Amygdala (tissue), 56 donors: Measurements from ENCODE around the gene NQO2.
A peak's percentile ranks its signal among the peaks of the same experiment; 100 is the strongest.
"Not testable (repeated sequence)": the region's sequence is repeated elsewhere in the genome, so short reads cannot be mapped to it uniquely, and the experiment has no call there.

Experiments
- DNase-seq, 56 donors: peaks; one replicate each; lab custom pipeline; 2025; lab: John Stamatoyannopoulos, UW

Gene NQO2

DNA sequence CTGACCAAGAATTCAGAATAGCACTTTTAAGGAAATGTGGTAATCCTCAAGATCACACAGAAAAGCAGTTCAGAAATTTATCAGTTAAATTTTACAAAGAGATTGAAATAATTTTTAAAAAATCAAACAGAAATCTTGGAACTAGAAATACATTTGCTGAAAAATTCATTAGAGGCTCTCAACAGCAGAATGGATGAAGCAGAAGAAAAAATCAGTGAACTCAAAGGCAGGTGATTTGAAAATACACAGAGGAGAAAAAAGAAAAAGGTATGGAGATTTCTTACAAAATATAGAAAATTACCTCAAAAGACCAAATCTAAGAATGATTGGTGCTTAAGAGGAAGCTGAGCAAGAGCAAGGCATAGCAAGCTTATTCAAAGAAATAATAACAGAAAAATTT lies 11.5 kb downstream of the NQO2 start:
- no peak for DNase-seq

DNA sequence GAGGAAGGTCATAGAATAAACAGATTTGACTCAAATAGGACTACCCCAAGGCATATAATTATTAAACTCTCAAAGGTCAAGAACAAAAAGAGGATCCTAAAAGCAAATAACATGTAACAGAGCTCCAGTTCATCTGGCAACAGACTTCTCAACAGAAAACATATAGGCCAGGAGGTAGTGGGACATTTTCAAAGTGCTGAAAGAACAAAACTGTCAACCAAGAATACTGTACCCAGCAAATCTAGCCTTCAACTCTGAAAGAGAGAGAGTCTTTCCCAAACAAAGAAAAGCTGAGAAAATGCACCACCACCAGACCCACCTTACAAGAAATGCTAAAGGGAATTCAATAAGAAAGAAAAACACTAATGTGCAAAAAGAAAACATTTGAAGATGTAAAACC lies 11.9 kb downstream of the NQO2 start:
- no peak for DNase-seq

DNA sequence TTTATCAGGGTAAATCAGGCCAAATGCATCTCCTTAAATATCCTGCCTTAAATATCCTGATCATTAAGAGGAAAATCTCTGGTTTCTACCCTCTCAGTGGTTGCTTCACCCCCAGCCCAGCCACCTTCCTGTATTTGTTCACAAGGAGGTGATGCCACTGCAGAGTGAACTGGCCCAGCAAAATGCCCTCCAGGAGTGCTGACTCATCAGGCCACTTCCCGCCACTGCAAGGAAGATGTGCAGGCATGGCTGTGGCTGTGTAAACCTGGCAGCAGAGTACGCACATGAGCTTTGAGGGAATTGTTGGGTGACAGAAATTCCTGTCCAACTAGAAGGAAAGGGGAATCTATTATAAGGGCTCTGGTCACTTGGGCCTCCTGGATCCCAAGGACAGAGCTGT lies 13.8 kb downstream of the NQO2 start:
- DNase-seq, result no peak

DNA sequence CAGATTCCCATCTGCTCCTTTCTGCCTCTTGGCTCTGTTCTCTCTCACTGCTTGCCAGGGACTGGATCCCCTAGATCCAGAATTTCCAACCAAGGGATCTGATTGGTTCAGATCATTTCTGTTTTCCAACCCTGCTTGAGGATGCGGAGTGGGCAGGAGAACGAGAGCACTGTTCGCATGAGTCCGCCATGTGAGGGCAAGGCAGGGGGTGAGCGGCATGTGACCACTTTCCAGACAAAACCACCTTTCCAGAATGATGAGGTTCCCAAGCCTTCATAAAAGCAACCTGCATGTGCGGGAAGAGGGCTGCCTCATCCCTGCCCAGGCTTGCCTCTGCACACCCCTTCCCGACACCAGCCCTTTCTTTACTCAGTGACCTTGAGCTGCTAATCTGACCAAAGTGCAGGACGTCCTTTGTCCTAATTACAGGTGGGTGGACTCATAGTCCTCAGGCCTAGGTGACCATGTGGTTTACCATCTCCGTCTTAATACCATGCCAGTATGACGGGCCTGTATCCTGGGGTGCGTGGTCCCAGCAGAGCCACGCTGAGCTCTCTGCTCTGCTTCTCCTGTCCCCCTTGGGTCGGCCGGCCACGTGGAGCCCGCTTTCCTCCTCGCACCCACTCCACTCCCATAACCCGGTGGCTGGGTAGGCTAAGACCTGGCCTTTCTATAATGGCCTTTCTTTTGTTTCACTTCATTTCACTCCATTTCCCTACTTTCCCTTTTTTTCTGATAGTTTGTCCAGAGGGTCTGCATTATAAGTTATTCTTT lies 14.4 kb downstream of the NQO2 start:
- no peak for DNase-seq

DNA sequence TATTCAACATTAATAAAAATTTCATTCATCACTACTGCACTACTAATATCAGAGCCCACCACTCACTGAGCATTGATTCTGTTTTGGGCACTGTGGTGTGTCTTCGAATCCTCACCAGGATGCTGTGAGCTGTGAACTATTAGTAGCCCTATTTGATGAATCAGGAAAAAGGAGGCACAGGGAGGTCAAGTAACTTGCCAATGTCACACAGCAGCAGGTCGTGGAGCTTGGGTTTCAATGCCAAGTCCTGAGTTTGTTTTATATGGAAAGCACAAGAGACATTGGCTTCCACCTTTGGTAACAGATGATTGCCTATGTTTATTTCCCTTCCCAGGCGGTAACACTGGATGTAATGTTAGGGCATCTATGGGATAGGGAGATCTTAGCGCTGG lies 15.0 kb downstream of the NQO2 start:
- DNase-seq, result no peak

DNA sequence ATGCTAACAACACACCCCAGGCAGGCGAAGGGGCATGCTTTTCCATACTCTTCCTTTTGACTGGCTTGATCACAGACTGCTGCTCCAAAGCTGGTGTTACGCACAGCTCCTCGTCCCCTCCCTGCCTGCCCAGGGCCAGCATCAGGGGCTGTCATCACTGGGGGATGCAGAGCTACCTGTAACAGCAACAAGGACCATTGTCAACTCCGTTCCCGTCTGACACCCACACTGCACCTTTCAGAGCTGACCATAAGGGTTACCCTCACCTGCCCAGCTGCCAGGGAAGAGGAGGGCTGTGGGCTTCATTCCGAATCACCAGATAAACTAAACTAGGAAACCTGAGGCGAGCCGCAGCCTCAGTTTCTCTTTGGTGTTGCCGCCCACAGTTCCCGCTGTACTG lies 15.4 kb downstream of the NQO2 start:
- no peak for DNase-seq

DNA sequence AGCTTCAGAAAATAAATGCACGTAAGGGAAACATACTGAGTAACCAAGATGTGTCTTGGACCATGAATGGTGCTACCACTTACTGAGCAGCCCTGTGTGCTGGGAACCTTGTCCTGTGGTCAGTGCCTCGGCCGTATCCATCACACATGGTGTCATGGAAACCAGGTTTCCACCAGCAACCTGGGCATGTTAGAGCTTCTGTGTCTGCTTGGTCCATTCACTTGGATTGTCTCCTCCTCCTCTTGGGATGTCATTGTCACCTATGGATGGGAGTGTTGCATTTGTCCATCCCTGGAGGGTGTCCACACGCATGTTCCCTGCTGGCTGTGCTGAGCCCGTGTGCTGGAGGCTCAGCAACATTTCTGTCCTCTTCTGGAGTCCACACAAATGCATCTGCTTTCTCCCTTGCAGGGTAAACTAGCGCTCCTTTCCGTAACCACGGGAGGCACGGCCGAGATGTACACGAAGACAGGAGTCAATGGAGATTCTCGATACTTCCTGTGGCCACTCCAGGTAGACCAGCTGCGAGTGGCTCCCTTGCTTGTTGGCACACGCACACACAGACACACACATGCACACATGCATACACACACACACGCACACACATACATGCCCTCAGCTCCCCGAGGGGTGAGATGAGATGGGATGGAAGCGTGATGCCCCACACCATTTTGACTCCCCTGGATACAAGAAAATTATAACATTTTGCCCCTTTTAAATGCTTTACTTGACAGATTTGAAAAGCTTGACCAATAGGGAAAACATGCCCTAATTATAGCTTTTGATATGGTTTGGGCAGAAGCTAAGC lies 17.0 kb downstream of the NQO2 start:
- no peak for DNase-seq

DNA sequence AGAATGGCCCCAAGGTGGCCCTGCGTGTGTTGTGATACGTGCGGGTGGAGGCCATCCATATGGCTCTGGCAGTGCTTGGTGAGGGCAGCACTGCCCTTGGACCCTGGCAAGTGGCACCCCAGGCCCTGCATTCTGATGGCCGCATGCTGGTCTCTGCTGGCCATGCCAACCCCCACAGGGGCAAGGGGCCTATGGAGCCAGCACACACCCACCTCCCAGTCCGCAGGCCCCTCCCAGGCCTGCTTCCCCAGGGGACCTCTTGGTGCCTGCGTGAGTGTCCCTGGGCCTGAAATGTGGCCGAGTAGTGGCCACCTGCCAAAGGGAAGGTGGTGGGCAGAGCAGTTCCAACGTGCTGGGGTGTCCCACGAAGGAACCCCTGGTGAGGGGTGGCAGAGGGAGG lies 17.6 kb downstream of the NQO2 start:
- DNase-seq, result no peak

DNA sequence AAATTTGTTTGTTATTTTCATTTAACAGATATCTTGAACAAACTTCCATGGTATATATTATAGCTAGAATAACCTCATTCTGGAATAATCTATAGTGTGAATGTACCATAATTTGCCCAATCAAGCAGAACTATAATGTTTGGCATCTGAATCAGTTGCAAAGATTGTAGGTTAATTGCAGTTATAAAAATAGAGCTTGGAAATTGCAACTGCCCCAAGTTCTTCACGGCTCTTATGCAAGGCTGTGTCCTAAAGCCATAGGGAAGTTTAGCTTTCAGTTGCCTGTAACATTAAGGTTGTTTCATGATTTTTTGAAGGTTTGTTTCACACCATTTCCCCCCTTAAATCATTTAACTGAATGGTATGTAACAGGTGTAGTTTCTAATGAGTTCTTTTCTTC lies 19.4 kb downstream of the NQO2 start:
- DNase-seq, result no peak

DNA sequence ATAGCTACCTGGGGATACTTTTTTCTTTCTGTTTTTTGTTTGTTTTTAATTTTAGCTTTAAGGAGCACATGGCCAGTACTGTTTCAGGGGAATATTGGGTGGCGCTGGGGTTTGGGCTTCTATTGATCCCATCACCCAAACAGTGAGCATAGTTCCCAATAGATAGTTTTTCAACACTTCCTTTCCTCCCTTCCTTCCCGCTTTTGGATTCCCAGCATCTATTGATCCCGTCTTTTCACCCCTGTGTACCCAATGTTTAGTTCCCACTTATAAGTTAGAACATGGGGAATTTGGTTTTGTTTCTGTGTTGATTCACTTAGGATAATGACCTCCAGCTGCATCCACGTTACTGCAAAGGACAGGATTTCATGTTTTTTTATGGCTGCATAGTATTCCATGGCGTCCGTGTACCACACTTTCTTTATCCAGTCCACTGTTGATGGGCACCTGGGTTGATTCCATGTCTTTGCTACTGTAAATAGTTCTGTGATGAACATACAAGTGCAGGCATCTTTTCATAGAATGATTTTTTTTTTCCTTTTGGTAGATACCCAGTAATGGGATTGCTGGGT lies 20.1 kb downstream of the NQO2 start:
- no peak for DNase-seq

DNA sequence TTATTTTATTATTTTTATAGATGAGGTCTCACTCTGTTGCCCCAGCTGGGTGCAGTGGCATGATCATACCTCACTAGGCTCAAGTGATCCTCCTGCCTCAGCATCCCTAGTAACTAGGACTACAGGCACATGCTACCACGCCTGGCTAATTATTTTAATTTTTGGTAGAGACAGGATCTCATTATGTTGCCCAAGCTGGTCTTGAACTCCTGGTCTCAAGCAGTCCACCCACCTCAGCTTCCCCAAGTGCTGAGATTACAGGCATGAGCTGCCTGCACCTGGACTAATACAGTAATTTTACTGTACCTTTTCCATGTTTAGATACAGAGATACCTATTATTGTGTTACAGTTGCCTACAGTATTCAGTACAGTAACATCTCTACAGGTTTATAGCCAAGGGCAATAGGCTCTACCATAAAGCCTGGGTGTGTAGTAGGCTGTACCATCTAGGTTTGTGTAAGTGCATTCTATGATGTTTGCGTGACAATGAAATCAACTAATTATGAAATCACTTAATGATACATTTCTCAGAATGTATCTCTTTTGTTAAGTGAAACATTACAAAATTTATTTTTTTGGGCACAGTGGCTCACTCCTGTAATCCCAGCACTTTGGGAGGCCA lies 21.4 kb downstream of the NQO2 start:
- DNase-seq, result not testable (repeated sequence)

DNA sequence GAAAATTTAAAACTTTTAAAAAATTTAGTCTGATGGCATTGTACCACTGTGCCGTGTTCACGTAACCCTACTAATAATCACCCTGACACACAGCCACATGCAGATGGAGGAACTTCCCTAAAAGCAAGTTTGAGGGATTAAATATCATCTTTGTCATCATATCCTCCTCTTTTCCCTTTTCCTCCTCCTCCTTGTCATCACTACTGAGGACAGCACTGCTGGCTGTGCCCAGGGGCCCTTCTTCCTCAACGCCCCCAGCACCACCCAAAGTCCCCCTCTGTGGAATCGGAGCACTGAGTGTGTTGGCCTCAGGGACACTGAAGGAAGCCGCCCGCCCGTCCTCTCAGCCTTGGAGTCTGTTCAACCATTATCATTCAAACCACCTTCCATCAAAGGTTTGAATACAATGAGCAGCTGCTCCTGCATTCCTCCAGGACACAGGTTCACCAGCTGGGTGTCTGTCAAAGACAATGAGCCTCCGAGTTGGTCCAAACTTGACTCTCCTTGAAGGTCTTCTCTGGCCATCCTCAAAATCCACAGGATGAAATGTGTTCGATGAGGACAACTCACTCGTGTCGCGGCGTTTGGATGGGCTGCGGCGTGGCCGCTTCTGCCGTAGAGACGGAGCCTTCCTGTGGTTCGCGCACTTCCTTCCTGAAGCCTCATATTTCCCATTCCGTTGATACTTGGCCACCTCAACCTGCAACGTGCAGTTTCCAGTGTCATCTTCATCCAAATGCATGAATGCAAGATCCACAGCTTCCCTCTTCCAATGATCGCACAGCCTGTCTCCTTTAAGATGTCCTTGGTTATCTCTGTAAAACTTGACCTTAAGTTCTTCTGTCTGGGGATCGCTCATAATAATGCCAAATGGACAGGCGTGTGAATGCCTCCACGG lies 23.3 kb downstream of the NQO2 start:
- DNase-seq, result peak in 1 of 56 donors; percentile 14

DNA sequence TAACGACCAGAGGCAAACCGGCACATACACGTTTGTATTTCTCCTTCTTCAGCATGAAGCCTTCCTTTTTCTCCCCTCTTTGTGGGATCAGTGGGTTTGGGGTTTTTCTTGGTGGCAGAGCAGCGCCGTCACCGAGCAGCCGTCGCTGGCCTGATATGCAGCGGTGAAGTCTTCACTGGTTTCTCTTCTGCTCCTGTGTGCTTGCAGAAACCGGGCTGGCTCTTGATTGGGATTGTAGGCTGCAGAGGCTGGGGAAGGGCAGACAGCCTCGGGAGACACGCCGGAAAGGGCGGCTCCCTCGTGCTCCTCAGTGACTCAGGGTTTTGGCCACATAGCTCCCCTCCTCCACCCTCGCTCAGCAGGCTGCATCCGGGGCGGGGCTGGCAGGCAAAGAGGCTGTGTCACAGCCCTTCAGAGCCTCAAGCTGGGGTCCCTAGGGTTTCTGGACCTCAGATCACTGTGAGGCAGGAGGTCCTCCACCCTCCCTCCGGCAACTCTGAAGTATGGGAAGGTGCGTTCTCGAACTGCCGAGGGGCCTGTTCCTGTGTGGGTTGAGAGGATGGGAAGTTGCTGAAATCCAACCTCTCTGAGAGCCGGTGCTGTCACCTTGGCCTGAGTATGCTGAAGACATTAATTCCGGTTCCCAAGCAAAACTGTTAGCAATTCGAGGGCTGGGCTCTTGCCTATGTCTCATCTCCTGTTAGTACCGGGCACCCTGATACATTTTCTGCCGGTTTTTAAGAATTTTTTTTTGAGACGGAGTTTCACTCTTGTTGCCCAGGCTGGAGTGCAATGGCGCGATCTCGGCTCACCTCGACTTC lies 24.2 kb downstream of the NQO2 start:
- DNase-seq, result peak in 22 of 56 donors; percentile 10 to 56 (median 30)

DNA sequence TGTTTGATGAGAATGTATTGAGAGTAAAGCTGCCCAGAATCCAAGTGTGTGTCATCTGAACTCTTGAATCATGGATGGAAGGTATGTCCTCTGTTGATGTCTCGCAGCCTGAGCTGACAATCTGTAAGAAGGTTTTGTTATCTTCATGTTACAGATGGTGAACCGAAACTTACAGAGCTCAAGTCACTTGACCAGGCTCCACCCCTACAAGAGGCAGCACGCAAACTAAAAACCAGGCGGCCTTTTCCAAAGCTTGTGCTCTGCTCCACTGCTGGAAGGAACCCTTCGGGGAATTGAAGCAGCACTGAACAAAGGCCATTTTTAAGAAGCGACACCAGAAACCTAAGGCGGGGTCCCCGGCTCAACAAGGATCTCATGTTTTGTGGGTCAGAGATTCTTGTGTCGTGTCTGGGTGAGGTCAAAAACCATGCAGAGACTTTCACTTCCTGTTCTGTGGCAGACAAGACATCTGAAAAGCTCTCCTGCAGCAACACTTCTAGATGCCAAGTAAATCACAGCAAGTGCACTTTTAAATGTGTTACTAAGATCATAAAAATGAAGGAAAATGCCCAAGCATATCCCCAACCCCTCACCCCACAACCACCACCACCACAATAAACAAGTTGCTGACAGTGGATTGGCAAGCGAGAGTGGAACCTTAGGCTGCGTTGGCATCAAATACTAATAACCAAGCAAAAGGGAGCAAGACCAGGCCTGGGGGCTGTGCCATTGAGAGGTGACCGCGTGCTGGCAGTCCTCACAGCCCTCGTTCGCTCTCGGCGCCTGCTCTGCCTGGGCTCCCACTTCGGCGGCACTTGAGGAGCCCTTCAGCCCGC lies 27.3 kb downstream of the NQO2 start:
- peak in 3 of 56 donors; percentile 8 to 39 (median 15) for DNase-seq

DNA sequence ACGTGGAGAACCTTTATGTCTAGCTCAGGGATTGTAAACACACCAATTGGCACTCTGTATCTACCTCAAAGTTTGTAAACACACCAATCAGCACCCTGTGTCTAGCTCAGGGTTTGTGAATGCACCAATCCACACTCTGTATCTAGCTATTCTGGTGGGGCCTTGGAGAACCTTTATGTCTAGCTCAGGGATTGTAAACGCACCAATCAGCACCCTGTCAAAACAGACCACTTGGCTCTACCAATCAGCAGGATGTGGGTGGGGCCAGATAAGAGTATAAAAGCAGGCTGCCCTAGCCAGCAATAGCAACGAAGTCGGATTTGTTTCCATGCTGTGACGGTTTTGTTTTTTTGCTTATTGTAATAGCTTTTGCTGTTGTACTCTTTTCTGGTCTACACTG lies 28.5 kb downstream of the NQO2 start:
- not testable (repeated sequence) for DNase-seq

DNA sequence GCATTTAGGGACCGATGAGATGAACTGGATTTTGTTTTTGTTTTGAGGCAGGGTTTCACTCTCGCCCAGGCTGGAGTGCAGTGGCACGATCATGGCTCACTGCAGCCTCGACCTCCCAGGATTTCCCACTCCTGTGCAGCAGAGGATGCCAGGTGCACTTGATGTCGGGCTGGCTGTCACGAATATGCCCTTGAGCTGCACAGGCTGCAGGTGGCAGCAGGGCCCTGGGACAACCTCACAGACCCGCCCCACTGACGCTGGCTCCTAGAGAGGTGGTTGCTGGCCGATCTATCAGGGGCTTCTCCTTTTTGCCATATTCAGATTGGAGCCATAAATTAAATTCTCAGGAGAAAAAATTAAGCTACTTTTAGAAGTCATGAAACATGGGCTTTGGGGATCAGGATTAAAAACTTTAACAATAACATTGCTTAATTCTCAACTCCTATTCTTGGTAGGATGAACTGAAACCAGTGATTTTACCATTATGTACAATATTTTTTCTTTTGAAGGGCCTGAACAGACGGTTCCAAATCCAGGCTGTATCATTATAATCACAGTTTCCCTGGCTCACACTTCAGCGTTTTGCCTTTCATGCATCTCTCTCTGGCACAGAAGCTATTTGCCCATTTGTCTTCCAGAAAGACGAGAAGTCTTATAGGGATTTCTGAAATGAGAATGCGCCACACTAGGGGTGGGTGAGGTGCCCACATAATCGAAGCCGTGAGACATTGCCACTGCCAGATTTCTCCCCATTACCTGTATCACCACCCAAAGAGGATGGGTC lies 32.4 kb downstream of the NQO2 start:
- no peak for DNase-seq

DNA sequence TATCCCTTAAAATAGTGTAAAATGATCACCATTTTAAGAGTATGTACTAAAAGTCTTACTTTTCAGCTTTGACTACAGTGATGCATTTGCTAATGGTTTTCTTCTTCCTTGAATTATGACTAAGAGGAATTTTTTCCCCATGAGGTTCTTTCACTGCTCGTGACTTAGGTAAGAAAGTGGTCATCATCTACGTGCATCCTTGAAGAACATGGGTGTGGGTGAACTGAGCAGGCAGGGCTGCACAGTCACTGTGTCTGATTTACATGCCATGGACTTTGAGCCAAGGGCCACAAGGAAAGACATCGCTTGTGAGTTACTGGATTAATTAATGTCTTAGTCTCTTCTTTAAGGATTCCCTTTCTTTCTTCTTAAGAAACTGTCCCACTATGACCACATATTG lies 33.3 kb downstream of the NQO2 start:
- no peak for DNase-seq

DNA sequence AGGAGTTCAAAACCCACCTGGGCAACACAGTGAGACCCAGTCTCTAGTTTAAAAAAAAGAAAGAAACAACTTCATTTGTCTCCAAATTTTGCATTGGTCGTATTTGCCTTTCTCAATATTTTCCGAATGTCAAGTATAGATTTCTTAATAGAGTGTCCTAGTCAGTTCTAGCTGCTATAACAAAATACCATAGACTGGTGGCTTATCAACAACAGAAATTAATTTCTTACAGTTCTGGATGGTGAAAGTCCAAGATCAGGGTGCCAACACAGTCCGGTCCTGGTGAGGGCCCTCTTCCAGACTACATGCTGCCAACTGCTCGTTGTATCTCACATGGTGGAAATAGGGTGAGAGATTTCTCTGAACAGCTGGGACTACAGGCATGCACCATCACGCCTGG lies 34.0 kb downstream of the NQO2 start:
- DNase-seq, result no peak
